ENCODE measurements around the gene HOXA7.

DNA sequence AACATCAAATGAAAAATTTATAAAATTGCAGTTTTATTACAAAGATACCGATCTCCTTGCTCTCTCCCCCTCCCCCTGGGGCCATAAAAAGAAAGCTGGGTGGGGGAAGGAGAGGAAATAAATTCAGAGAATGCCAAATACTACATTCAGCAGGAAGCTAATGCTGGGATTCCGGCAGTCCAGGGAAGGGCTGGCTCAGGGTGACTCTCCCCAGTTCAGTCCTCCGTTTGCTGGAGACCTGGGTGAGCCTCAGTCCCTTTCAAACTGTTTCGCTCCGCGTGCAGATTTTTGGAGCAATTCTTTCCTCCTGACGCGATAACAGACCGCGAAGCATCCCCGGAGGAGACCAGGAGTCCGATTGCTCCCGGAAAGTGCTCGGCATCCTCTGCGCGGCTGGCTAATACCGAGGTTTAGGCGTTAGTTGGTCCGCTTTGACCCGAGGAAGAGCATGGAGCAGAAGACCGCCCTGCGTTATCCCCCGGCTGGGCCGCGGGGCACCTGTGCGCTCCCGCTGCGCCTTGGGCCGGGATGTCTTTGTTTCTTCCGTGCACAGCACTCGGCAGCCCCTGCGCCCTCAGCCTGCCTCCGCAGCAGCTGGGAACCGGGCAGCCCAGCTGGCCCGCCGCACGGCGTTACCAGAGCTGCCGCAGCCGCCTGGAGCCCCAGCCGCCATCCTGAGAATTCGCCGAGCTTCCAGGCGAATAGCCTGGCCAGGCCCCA, 50.1 kb downstream of the HOXA7 start:
- TF ChIP-seq, protein P1, sequence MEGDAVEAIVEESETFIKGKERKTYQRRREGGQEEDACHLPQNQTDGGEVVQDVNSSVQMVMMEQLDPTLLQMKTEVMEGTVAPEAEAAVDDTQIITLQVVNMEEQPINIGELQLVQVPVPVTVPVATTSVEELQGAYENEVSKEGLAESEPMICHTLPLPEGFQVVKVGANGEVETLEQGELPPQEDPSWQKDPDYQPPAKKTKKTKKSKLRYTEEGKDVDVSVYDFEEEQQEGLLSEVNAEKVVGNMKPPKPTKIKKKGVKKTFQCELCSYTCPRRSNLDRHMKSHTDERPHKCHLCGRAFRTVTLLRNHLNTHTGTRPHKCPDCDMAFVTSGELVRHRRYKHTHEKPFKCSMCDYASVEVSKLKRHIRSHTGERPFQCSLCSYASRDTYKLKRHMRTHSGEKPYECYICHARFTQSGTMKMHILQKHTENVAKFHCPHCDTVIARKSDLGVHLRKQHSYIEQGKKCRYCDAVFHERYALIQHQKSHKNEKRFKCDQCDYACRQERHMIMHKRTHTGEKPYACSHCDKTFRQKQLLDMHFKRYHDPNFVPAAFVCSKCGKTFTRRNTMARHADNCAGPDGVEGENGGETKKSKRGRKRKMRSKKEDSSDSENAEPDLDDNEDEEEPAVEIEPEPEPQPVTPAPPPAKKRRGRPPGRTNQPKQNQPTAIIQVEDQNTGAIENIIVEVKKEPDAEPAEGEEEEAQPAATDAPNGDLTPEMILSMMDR (IDR thresholded peaks at IDR 0.05; ENCODE audit: poor library complexity), result no peak
- peak; percentile 76 for TF ChIP-seq EZH2 (IDR thresholded peaks at IDR 0.05; ENCODE audit: borderline replicate concordance)
